HepG2 (cell line): Measurements from ENCODE around the gene PTPRM. TPM values are rescaled to one million over a fixed set of nuclear protein-coding genes. Genes with fewer than 3 reads are reported as not detected.

Experiments
- ARID3A ChIP-seq: IDR thresholded peaks from 2 replicates; pipeline ENCODE4 v1.6.1; 2012; ENCODE audit warnings: low read depth, low read length, improper control_type of control experiment
- BRD4 ChIP-seq: sonication (generic); formaldehyde crosslinking; IDR thresholded peaks from 2 replicates; pipeline ENCODE4 v1.4.0; 2020; ENCODE audit warnings: missing genetic modification reagents
- CEBPB ChIP-seq: IDR thresholded peaks from 2 replicates; pipeline ENCODE4 v1.6.1; 2011; ENCODE audit warnings: low read depth, low read length, improper control_type of control experiment, borderline replicate concordance
- ELF3 ChIP-seq: IDR thresholded peaks from 2 replicates; pipeline ENCODE4 v1.6.1; 2016; ENCODE audit warnings: missing genetic modification reagents, missing compliant biosample characterization
- FOXJ3 ChIP-seq: sonication (generic); formaldehyde crosslinking; IDR thresholded peaks from 2 replicates; pipeline ENCODE4 v1.4.0; 2020; ENCODE audit warnings: missing genetic modification reagents, mild to moderate bottlenecking, borderline replicate concordance
- GATA4 ChIP-seq: sonication (generic); IDR thresholded peaks from 2 replicates; pipeline ENCODE4 v1.6.1; 2016; ENCODE audit warnings: antibody characterized with exemption, low read depth, borderline replicate concordance
- MBNL3 ChIP-seq: fragments of 250-450 bp; sonication (Bioruptor Pico); conservative IDR thresholded peaks from 2 replicates; pipeline ENCODE4 v1.8.0; 2022; ENCODE audit warnings: mild to moderate bottlenecking, inconsistent platforms
- NAIF1 ChIP-seq: sonication (generic); formaldehyde crosslinking; IDR thresholded peaks from 2 replicates; pipeline ENCODE4 v1.5.0; 2020; ENCODE audit warnings: mild to moderate bottlenecking, missing genetic modification reagents, borderline replicate concordance
- NCOA2 ChIP-seq: sonication (generic); formaldehyde crosslinking; IDR thresholded peaks from 2 replicates; pipeline ENCODE4 v1.8.0; 2022; ENCODE audit warnings: inconsistent platforms
- PAWR ChIP-seq: sonication (generic); formaldehyde crosslinking; IDR thresholded peaks from 2 replicates; pipeline ENCODE4 v1.4.0; 2020; ENCODE audit warnings: missing genetic modification reagents, mild to moderate bottlenecking, borderline replicate concordance
- PHF8 ChIP-seq: sonication (generic); formaldehyde crosslinking; IDR thresholded peaks from 2 replicates; pipeline ENCODE4 v1.5.0; 2020; ENCODE audit warnings: missing genetic modification reagents
- SKI ChIP-seq: fragments of 450-650 bp; IDR thresholded peaks from one replicate; pipeline ENCODE4 v1.6.1; 2018; ENCODE audit warnings: mild to moderate bottlenecking; ENCODE audit not compliant: partially characterized antibody
- SP4 ChIP-seq: sonication (generic); formaldehyde crosslinking; IDR thresholded peaks from 2 replicates; pipeline ENCODE4 v1.8.1; 2023; ENCODE audit warnings: mild to moderate bottlenecking, missing genetic modification reagents
- ZGPAT ChIP-seq: IDR thresholded peaks from 2 replicates; pipeline ENCODE4 v1.6.1; 2016; ENCODE audit warnings: mild to moderate bottlenecking
- ZMYM4 ChIP-seq: sonication (generic); formaldehyde crosslinking; IDR thresholded peaks from 2 replicates; pipeline ENCODE4 v1.8.1; 2023; ENCODE audit warnings: mild to moderate bottlenecking, missing genetic modification reagents
- ZNF235 ChIP-seq: sonication (generic); formaldehyde crosslinking; IDR thresholded peaks from 2 replicates; pipeline ENCODE4 v1.8.1; 2023; ENCODE audit warnings: mild to moderate bottlenecking, missing genetic modification reagents, borderline replicate concordance
- polyA plus RNA-seq, 8 experiments: library from polyadenylated mRNA; depleted of rRNA in 3 of 8; stranded (reverse) in 7 of 8; unstranded in 1 of 8; fragments of >200 nt; fragmentation: Illumina TruSeq in 4 of 8; extraction: Trizol in 4 of 8; gene quantifications; 2 replicates each; pipeline versions ENCODE4 v1.2.1 to v1.2.3, GENCODE V29; 2011 to 2016; ENCODE audit warnings: low read depth in 4 of 8, missing spikeins in 1 of 8, mixed read lengths in 1 of 8; ENCODE audit not compliant: insufficient read depth in 1 of 8
- total RNA-seq, 5 experiments: library from RNA; depleted of rRNA; stranded (reverse); fragments of >200 nt; fragmentation: Illumina TruSeq; extraction: Trizol; gene quantifications; 2 replicates each; pipeline ENCODE4 v1.2.3, GENCODE V29; 2016; ENCODE audit warnings: low read depth in 1 of 5
- TF ChIP-seq, protein P1 (sequence below): sonication (generic); formaldehyde crosslinking; IDR thresholded peaks from 2 replicates; pipeline ENCODE4 v1.5.0; 2020; ENCODE audit warnings: missing genetic modification reagents
- TF ChIP-seq, protein P2 (sequence below): sonication (generic); formaldehyde crosslinking; IDR thresholded peaks from 2 replicates; pipeline ENCODE4 v1.4.0; 2020; ENCODE audit warnings: mild to moderate bottlenecking, missing genetic modification reagents, borderline replicate concordance

Gene PTPRM
- total and polyA plus RNA-seq, 2 of the 13 experiments (the other 11 are each of a cell fraction or from before 2014, with no cell fraction given) = 12.6 to 108 TPM

- TF ChIP-seq ARID3A (peak; percentile 77; the same call in 1 of the 2 replicates), CEBPB (peak; percentile 83), ZGPAT (CRISPR knock-in tag) (0 out of 2 replicates have a peak, but pooled peaks have one; percentile 18), ZNF235 (CRISPR knock-in tag) (no peak), MBNL3 (CRISPR knock-in tag) (no peak), FOXJ3 (CRISPR knock-in tag) (0 out of 2 replicates have a peak, but pooled peaks have one; percentile 48), BRD4 (CRISPR knock-in tag) (no peak), SKI (peak; percentile 65), GATA4 (no peak), PAWR (CRISPR knock-in tag) (no peak), SP4 (no peak), ELF3 (CRISPR knock-in tag) (peak; percentile 55; the same call in 1 of the 2 replicates), NCOA2 (peak; percentile 36; the same call in 1 of the 2 replicates), PHF8 (CRISPR knock-in tag) (no peak), ZMYM4 (peak; percentile 55; the same call in 1 of the 2 replicates), NAIF1 (CRISPR knock-in tag) (no peak)
- TF ChIP-seq, protein P1, sequence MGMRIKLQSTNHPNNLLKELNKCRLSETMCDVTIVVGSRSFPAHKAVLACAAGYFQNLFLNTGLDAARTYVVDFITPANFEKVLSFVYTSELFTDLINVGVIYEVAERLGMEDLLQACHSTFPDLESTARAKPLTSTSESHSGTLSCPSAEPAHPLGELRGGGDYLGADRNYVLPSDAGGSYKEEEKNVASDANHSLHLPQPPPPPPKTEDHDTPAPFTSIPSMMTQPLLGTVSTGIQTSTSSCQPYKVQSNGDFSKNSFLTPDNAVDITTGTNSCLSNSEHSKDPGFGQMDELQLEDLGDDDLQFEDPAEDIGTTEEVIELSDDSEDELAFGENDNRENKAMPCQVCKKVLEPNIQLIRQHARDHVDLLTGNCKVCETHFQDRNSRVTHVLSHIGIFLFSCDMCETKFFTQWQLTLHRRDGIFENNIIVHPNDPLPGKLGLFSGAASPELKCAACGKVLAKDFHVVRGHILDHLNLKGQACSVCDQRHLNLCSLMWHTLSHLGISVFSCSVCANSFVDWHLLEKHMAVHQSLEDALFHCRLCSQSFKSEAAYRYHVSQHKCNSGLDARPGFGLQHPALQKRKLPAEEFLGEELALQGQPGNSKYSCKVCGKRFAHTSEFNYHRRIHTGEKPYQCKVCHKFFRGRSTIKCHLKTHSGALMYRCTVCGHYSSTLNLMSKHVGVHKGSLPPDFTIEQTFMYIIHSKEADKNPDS (CRISPR knock-in tag) = peak; percentile 72; the same call in 1 of the 2 replicates
- TF ChIP-seq, protein P2, sequence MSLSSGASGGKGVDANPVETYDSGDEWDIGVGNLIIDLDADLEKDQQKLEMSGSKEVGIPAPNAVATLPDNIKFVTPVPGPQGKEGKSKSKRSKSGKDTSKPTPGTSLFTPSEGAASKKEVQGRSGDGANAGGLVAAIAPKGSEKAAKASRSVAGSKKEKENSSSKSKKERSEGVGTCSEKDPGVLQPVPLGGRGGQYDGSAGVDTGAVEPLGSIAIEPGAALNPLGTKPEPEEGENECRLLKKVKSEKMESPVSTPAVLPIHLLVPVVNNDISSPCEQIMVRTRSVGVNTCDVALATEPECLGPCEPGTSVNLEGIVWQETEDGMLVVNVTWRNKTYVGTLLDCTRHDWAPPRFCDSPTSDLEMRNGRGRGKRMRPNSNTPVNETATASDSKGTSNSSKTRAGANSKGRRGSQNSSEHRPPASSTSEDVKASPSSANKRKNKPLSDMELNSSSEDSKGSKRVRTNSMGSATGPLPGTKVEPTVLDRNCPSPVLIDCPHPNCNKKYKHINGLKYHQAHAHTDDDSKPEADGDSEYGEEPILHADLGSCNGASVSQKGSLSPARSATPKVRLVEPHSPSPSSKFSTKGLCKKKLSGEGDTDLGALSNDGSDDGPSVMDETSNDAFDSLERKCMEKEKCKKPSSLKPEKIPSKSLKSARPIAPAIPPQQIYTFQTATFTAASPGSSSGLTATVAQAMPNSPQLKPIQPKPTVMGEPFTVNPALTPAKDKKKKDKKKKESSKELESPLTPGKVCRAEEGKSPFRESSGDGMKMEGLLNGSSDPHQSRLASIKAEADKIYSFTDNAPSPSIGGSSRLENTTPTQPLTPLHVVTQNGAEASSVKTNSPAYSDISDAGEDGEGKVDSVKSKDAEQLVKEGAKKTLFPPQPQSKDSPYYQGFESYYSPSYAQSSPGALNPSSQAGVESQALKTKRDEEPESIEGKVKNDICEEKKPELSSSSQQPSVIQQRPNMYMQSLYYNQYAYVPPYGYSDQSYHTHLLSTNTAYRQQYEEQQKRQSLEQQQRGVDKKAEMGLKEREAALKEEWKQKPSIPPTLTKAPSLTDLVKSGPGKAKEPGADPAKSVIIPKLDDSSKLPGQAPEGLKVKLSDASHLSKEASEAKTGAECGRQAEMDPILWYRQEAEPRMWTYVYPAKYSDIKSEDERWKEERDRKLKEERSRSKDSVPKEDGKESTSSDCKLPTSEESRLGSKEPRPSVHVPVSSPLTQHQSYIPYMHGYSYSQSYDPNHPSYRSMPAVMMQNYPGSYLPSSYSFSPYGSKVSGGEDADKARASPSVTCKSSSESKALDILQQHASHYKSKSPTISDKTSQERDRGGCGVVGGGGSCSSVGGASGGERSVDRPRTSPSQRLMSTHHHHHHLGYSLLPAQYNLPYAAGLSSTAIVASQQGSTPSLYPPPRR (CRISPR knock-in tag) = no peak
Measured at GRCh38 chr18:8238507-8238906, 671.4 kb downstream of the PTPRM start (continued).
